CD4-positive, alpha-beta T cell treated with Interferon alpha-2 for 1 hour (primary cell): ENCODE data around the gene CHI3L2.

ENCODE experiments used
- DNase-seq, 2 donors: peaks; one replicate each; pipeline ENCODE4 v3.0.0-alpha.2; 2020 to 2022

CHI3L2 gene

GRCh38 chr1:111256988-111257658, 29.6 kb downstream of the CHI3L2 start:
- no peak for DNase-seq

DNA sequence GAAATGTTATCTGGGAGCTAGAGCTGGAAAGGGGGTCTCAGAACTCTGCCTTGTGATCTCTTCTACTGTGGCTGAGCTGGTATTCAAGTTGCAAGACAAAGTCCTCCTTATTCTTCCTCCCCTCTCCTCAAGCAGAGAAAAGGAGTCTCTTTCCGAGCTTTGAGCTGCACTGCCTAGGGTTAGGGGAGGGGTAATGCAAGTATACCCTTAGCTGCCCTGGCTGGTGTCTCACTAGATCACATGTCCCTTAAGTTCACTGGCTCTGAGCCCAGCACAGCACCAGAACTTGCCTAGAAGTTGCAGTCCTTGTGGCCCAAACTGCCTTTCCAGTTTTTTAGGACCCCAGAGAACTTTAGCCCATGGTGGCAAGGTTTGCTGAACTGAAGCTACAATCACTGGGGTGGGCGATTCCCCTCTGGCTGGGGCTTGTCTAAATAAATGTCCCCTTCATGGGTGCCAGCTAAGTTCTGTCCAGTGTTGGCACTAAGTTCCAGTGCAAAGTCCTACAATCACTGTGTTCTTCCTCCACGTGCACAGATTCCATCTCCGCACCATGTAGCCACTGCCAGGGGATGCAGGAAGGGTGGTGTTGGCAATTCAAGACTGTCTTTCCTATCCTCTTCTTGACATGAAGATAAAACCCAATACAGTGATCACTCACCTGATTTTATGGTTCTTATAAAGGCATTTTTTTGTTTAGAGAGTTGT, 40.4 kb downstream of the CHI3L2 start:
- DNase-seq = no peak

DNA sequence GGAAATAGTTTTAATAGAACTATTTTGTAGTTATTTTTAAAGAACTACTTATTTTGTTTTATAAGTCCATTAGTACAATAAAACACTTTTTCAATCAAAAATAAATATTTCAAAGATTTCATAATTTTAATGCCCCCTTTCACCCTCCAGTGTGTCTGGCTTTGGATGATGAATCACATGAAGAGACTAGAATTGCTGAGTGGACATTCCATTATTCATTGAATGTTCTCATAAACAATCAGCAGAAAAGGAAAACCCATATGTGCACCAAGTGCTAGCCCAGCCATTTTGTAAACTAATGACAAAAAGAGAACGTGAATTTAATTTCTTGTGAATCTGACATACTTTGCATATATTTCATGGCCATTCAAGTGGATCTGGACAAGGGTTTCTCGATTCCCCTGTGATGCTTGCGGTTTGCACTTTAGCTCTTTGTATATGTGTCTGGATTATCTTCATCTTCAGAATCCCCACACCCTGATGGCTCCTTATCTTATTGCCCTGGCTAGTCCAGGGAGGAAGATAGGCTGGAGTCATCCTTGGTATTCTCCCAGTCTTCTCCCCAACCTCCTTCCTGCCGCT, 42.4 kb downstream of the CHI3L2 start:
- no peak for DNase-seq

GRCh38 chr1:111270771-111271463, 43.4 kb downstream of the CHI3L2 start:
- DNase-seq = no peak

DNA sequence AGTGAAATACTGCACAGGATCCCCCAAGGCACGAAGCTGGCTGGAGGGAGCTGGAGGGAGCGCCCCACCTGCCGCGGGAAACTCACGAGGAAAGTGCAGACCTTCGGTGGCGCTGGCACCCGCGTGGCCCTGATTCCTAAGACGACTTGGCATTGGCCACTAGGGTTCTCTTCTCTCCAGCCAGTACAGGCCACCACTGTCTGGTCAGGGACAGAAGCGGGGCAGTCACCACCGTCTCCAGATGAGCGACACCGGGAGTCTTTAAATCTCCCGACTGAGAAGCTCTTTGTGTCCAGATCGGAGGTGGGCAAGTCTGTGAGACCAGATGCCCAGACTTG, 43.9 kb downstream of the CHI3L2 start:
- no peak for DNase-seq

DNA sequence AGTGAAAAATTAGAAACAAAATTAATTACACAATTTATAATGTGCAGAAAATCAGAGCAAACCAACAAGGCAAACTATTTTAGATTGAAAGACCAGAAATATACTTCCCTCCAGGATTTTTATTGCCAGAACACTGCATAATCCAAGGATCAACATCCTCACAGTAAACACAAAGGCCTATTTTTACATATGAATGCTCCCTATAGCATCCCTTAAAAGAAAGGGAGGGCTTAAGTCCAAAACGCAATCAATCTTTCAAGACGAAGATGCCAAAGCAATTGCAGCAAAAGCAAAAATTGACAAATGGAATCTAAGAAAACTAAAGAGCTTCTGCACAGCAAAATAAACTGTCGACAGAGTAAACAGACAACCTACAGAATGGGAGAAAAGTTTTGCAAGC, 44.6 kb downstream of the CHI3L2 start:
- DNase-seq = no peak

DNA sequence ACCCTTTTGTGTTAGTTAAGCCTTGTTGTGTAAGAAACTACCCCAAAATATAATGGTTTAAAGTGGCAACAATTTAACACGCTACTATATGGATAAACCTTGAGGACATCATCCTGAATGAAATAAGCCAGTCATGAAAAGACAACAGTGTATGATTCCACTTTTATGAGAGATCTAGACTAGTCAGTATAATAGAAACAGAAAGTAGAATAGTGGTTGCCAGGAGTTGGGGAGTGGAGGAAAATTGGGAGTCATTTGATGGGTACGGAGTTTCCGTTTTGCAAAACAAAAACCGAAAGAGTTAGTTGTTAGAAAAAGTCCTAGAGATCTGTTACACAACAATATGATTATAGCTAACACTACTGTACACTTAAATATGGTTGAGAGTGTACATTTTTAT, 47.1 kb downstream of the CHI3L2 start:
- DNase-seq = peak in 1 of 2 donors; percentile 31

DNA sequence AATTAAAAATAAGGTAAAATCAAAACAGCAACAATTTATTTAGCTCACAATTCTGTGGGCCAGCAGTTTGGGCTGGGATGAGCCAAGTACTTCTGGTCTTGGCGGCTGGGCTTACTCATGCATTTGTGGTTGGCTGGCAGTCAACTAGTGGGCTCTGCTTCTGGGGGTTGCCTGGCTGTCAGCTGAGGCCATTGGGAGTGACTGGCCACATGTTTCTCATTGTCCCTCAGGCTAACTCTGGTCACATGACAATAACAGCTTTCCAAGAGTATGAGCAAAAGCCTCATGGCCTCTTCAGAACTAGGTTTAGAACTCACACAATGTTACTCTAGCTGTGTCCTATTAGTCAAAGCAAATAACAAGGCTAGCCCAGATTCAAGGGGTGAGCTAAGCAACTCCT, 47.6 kb downstream of the CHI3L2 start:
- DNase-seq = peak in 1 of 2 donors; percentile 5

DNA sequence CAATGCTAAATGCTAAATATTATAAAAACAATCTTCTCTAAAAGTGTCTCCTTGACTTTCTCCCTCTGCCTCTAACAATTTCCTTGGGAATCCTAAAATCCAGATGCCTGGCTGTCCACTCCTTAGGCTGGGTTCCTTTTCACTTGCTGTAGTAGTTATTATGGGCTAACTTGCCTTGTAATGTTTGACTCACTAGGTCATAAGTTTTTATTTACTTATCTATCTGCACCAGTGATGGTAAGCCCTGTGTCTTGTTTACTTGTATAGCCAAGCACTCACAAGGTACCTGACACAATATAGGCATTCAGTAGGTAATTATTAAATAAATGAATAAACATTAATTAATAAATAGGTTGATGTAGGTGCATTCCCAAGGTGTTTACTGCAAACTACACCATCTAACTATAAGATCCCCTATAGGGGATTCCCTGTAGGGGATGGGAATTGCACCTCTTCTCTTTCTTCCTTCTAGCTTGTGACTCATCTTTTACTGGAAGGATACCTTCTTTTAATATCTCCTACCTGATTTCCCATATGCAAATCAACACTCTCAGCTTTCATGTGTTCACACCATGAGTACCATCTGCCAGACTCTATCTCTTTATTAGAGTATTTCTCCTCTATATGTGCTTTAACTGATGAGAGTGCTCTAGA, 48.4 kb downstream of the CHI3L2 start:
- no peak for DNase-seq

DNA sequence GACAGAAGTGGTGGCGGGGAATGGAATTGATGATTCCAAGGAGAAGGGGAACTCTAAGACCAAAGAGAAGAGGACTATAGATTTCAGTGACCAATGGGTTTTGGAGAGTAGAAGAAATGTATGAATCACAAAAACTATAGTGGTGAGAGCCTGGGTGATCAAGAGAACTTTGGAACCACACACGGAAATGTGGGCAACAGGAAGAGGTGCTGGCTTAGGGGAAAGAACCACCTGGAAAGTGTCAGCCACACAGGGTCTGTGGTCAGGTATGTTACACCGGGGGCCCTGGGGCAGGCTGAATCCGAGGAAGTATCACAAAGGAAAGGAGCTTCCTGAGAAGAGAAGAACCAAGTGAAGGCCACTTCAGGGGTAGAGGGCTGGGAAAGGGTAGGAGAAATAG, 51.6 kb downstream of the CHI3L2 start:
- no peak for DNase-seq

DNA sequence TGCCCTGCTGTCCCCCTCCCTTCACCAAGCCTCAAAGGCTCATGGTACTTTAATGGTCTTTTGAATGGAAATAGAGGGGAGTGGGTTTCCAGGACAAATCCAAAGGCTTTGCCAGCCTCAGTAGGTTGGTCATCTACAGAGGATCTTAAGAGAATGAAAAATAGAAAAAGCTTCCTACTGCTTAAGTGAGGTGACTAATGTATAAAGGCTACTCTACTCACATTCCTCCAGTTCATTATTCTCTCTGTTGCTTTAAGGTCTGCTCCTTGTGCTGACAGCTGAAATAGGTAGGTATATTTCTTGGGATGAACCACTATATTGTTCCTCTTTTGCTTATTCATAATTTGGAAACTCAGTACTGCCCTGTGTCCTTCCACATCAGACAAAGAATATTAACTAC, 52.8 kb downstream of the CHI3L2 start:
- no peak for DNase-seq

- DNase-seq = no peak
Observed at GRCh38 chr1:111281411-111281810, 53.9 kb downstream of the CHI3L2 start.

DNA sequence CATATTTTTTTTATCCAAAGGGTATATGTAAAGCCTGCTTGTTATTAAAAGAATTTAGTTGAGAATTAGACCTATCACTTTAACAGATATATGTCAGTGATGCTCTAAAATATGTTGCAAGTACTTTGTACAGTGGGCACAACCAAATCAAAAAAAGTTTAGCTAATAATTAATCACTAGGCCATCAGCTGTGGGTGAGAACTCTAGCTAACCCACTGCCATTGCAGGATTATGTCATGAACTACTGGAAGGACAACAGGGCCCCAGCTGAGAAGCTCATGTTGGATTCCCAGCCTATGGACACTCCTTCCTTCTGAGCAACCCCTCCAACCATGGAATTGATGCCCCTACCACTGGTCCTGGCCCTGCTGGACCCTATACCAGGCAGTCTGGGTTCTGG, 56.3 kb downstream of the CHI3L2 start:
- no peak for DNase-seq

- no peak for DNase-seq
Observed at GRCh38 chr1:111285879-111286278, 58.4 kb downstream of the CHI3L2 start.

DNA sequence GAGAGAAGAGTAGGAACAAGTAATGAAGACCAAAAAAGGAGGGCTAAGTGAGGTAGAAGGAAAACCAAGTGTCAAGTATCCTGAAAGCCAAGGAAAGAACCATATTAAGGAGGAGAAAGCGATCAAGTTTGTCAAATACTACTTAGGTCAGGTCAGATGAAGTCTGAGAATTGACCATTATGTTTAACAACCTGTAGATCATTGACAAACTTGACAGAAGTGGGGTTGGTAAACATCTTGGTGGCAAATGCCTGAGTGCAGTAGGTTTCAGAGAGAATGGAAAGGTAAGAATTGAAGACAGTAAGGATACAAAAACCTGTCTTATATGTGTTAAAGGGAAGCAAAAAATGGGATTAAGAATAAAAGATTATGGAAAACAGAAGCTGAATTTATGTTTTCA, 59.4 kb downstream of the CHI3L2 start:
- DNase-seq = no peak

- no peak for DNase-seq
Observed at GRCh38 chr1:111289371-111289770, 61.9 kb downstream of the CHI3L2 start.

GRCh38 chr1:111290104-111290503, 62.6 kb downstream of the CHI3L2 start:
- DNase-seq = no peak

DNA sequence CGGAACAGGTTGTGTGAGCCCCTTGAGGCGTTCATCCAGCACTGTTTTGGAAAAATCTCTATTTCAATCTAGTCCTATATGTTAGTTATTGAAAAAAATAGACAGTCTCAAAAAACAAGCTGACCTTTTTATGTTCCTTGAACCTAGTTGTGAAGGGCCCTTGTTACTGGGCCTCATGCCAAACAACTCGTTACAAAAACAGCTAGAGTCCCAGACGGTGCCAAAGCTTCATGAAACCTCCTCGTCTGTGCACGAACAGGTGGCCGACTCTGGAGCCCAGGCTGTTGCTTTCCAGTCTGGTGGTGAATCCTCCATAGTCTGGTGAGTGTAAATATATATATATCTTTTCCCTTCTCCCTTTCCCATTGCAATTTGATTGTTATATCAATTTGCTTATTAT, 63.1 kb downstream of the CHI3L2 start, which contains the start of gene CHIA:
CHIA (plus strand) TSS at position 222 of the 400 bp plus-strand sequence. CDS start 19,617 bp downstream, outside the sequence.
- no peak for DNase-seq
